ENCODE measurements around the gene TBRG1. TPM values are rescaled to one million over a fixed set of nuclear protein-coding genes. Genes with fewer than 3 reads are reported as not detected.

Gene TBRG1
- total RNA-seq, 3 donors from 2014 or later, result 34.7 to 49.0 (median 34.9) TPM

DNA sequence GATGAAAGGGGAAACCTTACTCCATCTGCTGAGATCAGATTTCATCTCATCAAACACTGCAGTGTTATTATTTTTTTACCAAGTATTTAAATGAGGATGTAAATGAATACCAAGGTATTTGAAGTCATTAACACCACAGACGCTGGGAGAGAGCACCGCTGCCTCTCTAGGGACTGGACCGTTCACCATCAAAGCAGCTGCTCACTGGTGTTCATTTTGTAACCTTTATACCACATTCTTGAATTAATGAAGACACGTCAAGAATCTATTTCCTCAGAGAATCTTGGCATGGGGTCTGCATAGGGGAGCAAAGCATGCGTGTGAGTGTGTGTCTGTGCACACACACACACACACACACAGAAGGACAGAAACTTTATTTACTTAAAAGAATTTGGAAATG is 35.2 kb downstream of the TBRG1 start:
- Histone ChIP-seq H3K4me1 (no peaks in the 10 kb centered on the region), H3K9me3 (no peaks in the 10 kb centered on the region), H3K27ac (no peak overlapping the region), H3K36me3 (no peaks in the 10 kb centered on the region), H3K4me3 (no peak overlapping the region), H3K27me3 (no peaks in the 10 kb centered on the region)
- intact Hi-C loops (cut with DNase I; ENCODE audit: low total_unique reads), result no loop called here
- no peak for TF ChIP-seq POLR2A (IDR thresholded peaks at IDR 0.05)
- TF ChIP-seq, protein P1, sequence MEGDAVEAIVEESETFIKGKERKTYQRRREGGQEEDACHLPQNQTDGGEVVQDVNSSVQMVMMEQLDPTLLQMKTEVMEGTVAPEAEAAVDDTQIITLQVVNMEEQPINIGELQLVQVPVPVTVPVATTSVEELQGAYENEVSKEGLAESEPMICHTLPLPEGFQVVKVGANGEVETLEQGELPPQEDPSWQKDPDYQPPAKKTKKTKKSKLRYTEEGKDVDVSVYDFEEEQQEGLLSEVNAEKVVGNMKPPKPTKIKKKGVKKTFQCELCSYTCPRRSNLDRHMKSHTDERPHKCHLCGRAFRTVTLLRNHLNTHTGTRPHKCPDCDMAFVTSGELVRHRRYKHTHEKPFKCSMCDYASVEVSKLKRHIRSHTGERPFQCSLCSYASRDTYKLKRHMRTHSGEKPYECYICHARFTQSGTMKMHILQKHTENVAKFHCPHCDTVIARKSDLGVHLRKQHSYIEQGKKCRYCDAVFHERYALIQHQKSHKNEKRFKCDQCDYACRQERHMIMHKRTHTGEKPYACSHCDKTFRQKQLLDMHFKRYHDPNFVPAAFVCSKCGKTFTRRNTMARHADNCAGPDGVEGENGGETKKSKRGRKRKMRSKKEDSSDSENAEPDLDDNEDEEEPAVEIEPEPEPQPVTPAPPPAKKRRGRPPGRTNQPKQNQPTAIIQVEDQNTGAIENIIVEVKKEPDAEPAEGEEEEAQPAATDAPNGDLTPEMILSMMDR (IDR thresholded peaks at IDR 0.05), result no peak
- no peak for TF ChIP-seq POLR2AphosphoS5 (IDR thresholded peaks at IDR 0.05)
- DNase-seq (ENCODE audit: low spot score in 2 of 2), result no peak

DNA sequence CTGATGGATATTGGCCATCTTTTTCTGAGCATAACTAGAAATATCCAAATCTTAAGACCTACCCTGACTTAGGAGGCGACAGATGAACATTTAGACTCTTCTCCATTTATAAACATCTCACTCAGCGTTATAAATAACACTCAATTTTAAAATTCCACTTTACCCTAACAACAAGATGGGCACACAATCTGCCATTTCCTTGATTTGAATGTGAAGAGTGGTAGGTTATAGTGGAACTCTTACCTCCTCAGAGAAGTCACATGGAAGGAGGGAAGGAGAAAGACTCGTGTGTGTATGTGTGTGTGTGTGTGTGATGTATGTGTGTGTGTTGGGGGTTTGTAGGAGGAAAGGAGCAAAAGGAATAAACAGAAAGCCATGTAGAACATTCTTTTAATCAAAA is 35.8 kb downstream of the TBRG1 start:
- Histone ChIP-seq H3K27ac (no peak overlapping the region), H3K4me1 (no peaks in the 10 kb centered on the region), H3K36me3 (no peaks in the 10 kb centered on the region), H3K4me3 (no peak overlapping the region), H3K27me3 (no peaks in the 10 kb centered on the region), H3K9me3 (no peaks in the 10 kb centered on the region)
- no peak for DNase-seq (ENCODE audit: low spot score in 2 of 2)
- TF ChIP-seq POLR2A (IDR thresholded peaks at IDR 0.05), result no peak
- TF ChIP-seq, protein P1 (IDR thresholded peaks at IDR 0.05), result no peak
- TF ChIP-seq POLR2AphosphoS5 (IDR thresholded peaks at IDR 0.05), result no peak
- intact Hi-C loops (cut with DNase I; ENCODE audit: low total_unique reads), result no loop called here

DNA sequence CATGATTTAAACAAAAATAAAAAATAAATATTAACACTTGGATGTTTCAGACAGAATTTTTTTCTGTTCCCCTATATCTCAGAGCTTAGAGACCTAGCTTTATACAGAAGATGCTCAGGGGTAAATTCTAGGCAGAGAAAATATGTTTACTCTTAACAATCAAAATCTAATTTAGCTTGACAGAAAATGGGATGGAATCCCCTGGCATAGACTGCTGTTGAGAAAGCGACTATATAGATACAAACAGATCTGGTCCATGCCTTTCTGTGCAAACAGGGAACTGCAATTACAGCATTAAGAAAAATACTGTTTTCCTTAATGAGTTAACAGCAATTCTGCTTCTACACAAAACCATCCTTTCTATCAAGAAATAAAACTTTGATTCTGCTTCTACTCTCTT is 36.3 kb downstream of the TBRG1 start:
- DNase-seq (ENCODE audit: low spot score in 2 of 2), result no peak
- Histone ChIP-seq H3K9me3 (no peaks in the 10 kb centered on the region), H3K4me3 (no peak overlapping the region), H3K4me1 (no peaks in the 10 kb centered on the region), H3K27me3 (no peaks in the 10 kb centered on the region), H3K36me3 (no peaks in the 10 kb centered on the region), H3K27ac (no peak overlapping the region)
- intact Hi-C loops (cut with DNase I; ENCODE audit: low total_unique reads), result no loop called here
- TF ChIP-seq POLR2A (IDR thresholded peaks at IDR 0.05) (no peak), POLR2AphosphoS5 (IDR thresholded peaks at IDR 0.05) (no peak)
- TF ChIP-seq, protein P1 (IDR thresholded peaks at IDR 0.05), result no peak

DNA sequence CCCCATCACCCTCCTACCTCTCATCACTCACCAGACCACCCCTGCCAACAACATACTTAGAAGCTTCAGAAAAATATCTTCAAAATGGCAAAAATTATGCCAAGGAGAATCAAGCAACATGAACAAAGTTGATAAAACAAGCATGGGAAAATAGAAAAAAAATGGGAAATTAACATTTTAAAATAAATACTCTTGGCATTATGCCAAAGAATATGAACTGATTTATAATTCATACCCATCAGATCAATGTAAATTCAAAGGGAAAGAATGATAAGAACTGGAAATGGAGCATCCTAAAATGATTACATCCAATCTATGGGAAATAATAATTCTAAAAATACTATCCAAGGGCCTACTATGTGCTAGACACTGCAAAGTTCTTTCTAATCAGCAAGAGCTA is 38.9 kb downstream of the TBRG1 start:
- no peak for DNase-seq (ENCODE audit: low spot score in 2 of 2)
- intact Hi-C loops (cut with DNase I; ENCODE audit: low total_unique reads), result no loop called here
- H3K4me3 ChIP-seq, result no peak overlapping the region
- H3K4me1 ChIP-seq, result no peaks in the 10 kb centered on the region
- no peaks in the 10 kb centered on the region for H3K9me3 ChIP-seq
- no peaks in the 10 kb centered on the region for H3K27me3 ChIP-seq
- TF ChIP-seq POLR2AphosphoS5 (IDR thresholded peaks at IDR 0.05) (no peak), POLR2A (IDR thresholded peaks at IDR 0.05) (no peak)
- TF ChIP-seq, protein P1 (IDR thresholded peaks at IDR 0.05), result no peak
- H3K36me3 ChIP-seq, result no peaks in the 10 kb centered on the region
- no peak overlapping the region for H3K27ac ChIP-seq

DNA sequence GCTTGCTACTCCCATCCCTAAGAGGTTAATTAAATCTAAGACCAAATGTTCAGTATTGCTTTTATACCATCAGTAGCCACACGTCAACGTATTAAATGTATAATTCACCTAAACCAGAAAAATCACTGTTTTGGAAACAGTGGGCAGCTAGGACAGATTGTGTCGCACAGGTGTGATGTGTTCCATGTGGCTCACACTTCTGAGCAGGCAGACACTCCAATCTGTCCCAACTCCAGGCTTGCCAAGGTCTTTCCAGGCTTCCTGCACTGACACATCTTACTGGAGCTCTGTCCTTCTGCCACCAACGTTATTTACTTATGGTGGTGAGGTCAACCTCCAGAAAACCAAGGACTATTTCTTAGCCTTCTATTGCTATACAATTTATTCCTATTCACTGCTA is 39.4 kb downstream of the TBRG1 start:
- Histone ChIP-seq H3K27me3 (no peaks in the 10 kb centered on the region), H3K27ac (no peak overlapping the region), H3K4me3 (no peak overlapping the region), H3K9me3 (no peaks in the 10 kb centered on the region), H3K4me1 (no peaks in the 10 kb centered on the region), H3K36me3 (no peaks in the 10 kb centered on the region)
- TF ChIP-seq, protein P1 (IDR thresholded peaks at IDR 0.05), result no peak
- TF ChIP-seq POLR2AphosphoS5 (IDR thresholded peaks at IDR 0.05) (no peak), POLR2A (IDR thresholded peaks at IDR 0.05) (no peak)
- DNase-seq (ENCODE audit: low spot score in 2 of 2), result no peak
- intact Hi-C loops (cut with DNase I; ENCODE audit: low total_unique reads), result no loop called here

Measured in breast epithelium (tissue), 4 donors.